ENCODE measurements around the gene KMO. TPM values are rescaled to one million over a fixed set of nuclear protein-coding genes. Genes with fewer than 3 reads are reported as not detected.

Gene KMO
- total and polyA plus RNA-seq, 2 of the 13 experiments (the other 11 are each of a cell fraction or from before 2014, with no cell fraction given) = 0.01 TPM; not detected in 1

DNA sequence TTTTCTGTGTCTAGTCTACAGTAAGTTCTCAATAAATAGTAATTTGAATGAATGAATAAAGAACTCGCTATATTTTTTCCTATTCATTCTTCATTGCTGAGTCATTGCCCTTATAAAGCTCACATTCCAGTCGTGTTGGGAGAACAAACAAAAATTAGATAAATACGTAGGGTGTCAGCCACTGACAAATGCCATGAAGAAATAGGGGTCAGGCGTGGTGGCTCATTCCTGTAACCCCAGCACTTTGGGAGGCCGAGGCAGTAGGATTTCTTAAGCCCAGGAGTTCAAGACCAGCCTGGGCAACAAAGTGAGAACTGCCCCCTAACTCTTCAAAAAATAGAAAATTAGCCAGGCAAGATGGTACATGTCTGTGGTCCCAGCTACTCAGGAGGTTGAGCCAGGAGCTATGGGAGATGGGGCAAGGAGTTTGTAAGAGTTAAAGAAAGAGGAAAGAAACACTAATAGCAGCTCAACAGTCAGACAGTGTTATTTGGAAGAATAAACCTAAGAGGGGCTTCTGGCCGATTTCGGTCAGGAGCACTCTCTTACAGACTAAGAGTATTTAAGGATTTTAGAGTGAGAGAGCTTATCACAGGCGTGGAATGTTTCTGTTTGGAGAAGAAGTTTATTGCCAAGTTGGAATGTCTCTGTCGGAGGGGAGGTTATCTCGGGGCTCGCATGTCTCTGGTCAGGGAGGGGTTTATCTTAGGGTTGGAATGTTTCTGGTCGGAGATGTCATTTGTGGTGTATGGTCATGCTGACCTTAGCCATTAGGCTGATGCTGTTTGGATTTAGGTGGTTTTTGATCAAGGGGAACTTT lies 109.8 kb downstream of the KMO start (continued):
- TF ChIP-seq, protein P1, sequence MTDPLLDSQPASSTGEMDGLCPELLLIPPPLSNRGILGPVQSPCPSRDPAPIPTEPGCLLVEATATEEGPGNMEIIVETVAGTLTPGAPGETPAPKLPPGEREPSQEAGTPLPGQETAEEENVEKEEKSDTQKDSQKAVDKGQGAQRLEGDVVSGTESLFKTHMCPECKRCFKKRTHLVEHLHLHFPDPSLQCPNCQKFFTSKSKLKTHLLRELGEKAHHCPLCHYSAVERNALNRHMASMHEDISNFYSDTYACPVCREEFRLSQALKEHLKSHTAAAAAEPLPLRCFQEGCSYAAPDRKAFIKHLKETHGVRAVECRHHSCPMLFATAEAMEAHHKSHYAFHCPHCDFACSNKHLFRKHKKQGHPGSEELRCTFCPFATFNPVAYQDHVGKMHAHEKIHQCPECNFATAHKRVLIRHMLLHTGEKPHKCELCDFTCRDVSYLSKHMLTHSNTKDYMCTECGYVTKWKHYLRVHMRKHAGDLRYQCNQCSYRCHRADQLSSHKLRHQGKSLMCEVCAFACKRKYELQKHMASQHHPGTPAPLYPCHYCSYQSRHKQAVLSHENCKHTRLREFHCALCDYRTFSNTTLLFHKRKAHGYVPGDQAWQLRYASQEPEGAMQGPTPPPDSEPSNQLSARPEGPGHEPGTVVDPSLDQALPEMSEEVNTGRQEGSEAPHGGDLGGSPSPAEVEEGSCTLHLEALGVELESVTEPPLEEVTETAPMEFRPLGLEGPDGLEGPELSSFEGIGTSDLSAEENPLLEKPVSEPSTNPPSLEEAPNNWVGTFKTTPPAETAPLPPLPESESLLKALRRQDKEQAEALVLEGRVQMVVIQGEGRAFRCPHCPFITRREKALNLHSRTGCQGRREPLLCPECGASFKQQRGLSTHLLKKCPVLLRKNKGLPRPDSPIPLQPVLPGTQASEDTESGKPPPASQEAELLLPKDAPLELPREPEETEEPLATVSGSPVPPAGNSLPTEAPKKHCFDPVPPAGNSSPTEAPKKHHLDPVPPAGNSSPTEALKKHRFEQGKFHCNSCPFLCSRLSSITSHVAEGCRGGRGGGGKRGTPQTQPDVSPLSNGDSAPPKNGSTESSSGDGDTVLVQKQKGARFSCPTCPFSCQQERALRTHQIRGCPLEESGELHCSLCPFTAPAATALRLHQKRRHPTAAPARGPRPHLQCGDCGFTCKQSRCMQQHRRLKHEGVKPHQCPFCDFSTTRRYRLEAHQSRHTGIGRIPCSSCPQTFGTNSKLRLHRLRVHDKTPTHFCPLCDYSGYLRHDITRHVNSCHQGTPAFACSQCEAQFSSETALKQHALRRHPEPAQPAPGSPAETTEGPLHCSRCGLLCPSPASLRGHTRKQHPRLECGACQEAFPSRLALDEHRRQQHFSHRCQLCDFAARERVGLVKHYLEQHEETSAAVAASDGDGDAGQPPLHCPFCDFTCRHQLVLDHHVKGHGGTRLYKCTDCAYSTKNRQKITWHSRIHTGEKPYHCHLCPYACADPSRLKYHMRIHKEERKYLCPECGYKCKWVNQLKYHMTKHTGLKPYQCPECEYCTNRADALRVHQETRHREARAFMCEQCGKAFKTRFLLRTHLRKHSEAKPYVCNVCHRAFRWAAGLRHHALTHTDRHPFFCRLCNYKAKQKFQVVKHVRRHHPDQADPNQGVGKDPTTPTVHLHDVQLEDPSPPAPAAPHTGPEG (CRISPR knock-in tag; IDR thresholded peaks at IDR 0.05) = no peak
- TF ChIP-seq, protein P2, sequence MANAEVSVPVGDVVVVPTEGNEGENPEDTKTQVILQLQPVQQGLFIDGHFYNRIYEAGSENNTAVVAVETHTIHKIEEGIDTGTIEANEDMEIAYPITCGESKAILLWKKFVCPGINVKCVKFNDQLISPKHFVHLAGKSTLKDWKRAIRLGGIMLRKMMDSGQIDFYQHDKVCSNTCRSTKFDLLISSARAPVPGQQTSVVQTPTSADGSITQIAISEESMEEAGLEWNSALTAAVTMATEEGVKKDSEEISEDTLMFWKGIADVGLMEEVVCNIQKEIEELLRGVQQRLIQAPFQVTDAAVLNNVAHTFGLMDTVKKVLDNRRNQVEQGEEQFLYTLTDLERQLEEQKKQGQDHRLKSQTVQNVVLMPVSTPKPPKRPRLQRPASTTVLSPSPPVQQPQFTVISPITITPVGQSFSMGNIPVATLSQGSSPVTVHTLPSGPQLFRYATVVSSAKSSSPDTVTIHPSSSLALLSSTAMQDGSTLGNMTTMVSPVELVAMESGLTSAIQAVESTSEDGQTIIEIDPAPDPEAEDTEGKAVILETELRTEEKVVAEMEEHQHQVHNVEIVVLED (CRISPR knock-in tag; IDR thresholded peaks at IDR 0.05; ENCODE audit: borderline replicate concordance) = no peak
- TF ChIP-seq, protein P3, sequence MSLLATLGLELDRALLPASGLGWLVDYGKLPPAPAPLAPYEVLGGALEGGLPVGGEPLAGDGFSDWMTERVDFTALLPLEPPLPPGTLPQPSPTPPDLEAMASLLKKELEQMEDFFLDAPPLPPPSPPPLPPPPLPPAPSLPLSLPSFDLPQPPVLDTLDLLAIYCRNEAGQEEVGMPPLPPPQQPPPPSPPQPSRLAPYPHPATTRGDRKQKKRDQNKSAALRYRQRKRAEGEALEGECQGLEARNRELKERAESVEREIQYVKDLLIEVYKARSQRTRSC (CRISPR knock-in tag; IDR thresholded peaks at IDR 0.05; ENCODE audit: low read depth) = no peak
- peak; percentile 70; the same call in 1 of the 2 replicates for TF ChIP-seq ZNF644 (CRISPR knock-in tag; IDR thresholded peaks at IDR 0.05; ENCODE audit: low read depth)
- peak; percentile 73 for TF ChIP-seq FOSL1 (CRISPR knock-in tag; IDR thresholded peaks at IDR 0.05; ENCODE audit: borderline replicate concordance)
- no peak for TF ChIP-seq ZNF256 (CRISPR knock-in tag; conservative IDR thresholded peaks at IDR 0.05)
- TF ChIP-seq FOSL2 (CRISPR knock-in tag; IDR thresholded peaks at IDR 0.05) = peak; percentile 87
- no peak for TF ChIP-seq ZSCAN29 (CRISPR knock-in tag; conservative IDR thresholded peaks at IDR 0.05)
- peak; percentile 53 for TF ChIP-seq SAP130 (CRISPR knock-in tag; IDR thresholded peaks at IDR 0.05; ENCODE audit: low read depth)
- TF ChIP-seq, protein P4, sequence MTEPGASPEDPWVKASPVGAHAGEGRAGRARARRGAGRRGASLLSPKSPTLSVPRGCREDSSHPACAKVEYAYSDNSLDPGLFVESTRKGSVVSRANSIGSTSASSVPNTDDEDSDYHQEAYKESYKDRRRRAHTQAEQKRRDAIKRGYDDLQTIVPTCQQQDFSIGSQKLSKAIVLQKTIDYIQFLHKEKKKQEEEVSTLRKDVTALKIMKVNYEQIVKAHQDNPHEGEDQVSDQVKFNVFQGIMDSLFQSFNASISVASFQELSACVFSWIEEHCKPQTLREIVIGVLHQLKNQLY (CRISPR knock-in tag; IDR thresholded peaks at IDR 0.05) = no peak
- peak; percentile 22; the same call in 1 of the 2 replicates for TF ChIP-seq SOX5 (CRISPR knock-in tag; IDR thresholded peaks at IDR 0.05; ENCODE audit: borderline replicate concordance)
- no peak for TF ChIP-seq ZNF660 (CRISPR knock-in tag; IDR thresholded peaks at IDR 0.05; ENCODE audit: borderline replicate concordance, low read depth)
- TF ChIP-seq ZNF296 (CRISPR knock-in tag; conservative IDR thresholded peaks at IDR 0.05) = no peak
- peak; percentile 57 for TF ChIP-seq CEBPG (CRISPR knock-in tag; IDR thresholded peaks at IDR 0.05)
- TF ChIP-seq ZNF850 (CRISPR knock-in tag; conservative IDR thresholded peaks at IDR 0.05) = peak; percentile 98
- no peak for TF ChIP-seq SP2 (CRISPR knock-in tag; IDR thresholded peaks at IDR 0.05)

Measured in HepG2 (cell line).